Psoas muscle (tissue), 8 donors: ENCODE results near the gene CSN1S1. TPM values are rescaled to one million over a fixed set of nuclear protein-coding genes. Genes with fewer than 3 reads are reported as not detected.

Experiments
- ATAC-seq, 4 donors: fragments of 200-7000 bp; cut with Tn5 transposase; one replicate each; pipeline ENCODE4 v1.9.1; 2020; ENCODE audit warnings: moderate library complexity in 3 of 4, mild to moderate bottlenecking in 2 of 4
- DNase-seq, 2 donors: peaks; one replicate each; pipeline ENCODE4 v3.0.0-alpha.2; 2020
- H3K27ac ChIP-seq: fragments of 200-600 bp; one replicate; pipeline ENCODE4 v1.8.0; 2022
- H3K27me3 ChIP-seq, 3 donors: fragments of 200-600 bp in 1 of 3; one replicate each; pipeline versions ENCODE4 v1.6.1 to v1.8.0; 2013 to 2022; ENCODE audit warnings: low read length in 2 of 3, mild to moderate bottlenecking in 2 of 3, moderate library complexity in 1 of 3; ENCODE audit not compliant: insufficient read depth in 3 of 3
- H3K36me3 ChIP-seq, 2 donors: fragments of 200-600 bp in 1 of 2; one replicate each; pipeline versions ENCODE4 v1.6.1 to v1.8.0; 2013 to 2022; ENCODE audit warnings: low read depth in 1 of 2, mild to moderate bottlenecking in 1 of 2, moderate library complexity in 1 of 2; ENCODE audit not compliant: insufficient read depth in 1 of 2
- H3K4me1 ChIP-seq: fragments of 200-600 bp; one replicate; pipeline ENCODE4 v1.8.0; 2022
- H3K4me3 ChIP-seq: fragments of 200-600 bp; one replicate; pipeline ENCODE4 v1.8.0; 2022; ENCODE audit warnings: mild to moderate bottlenecking
- H3K9me3 ChIP-seq: fragments of 200-600 bp; one replicate; pipeline ENCODE4 v1.8.0; 2022
- WGBS, 3 donors: extraction: QIAGEN DNeasy Blood & Tissue Kit; methylation state at CpG; one replicate each; pipeline versions ENCODE4 v1.1.6 to v1.1.7; 2013; 5-methylcytosine and 5-hydroxymethylcytosine counted together
- intact Hi-C, 2 donors: fragments of 100-400 bp; cut with DNase I; formaldehyde crosslinking; loops; one replicate each; pipeline versions ENCODE4 v1.11.0 to v1.14.2; 2022
- polyA plus RNA-seq, 3 donors: library from polyadenylated mRNA; stranded (reverse); fragments of 200-250 nt; gene quantifications; one replicate each; pipeline ENCODE4 v1.2.3, GENCODE V29; 2013
- total RNA-seq, 4 donors: library from RNA; stranded (reverse); fragmentation: NEBNext Ultra II Directional in 2 of 4; extraction: Animal tissue kit (Norgen Biotek cat#: 25700) in 2 of 4; gene quantifications; one replicate each; pipeline versions ENCODE4 v1.2.1 to v1.2.4, GENCODE V29; 2021 to 2023
- TF ChIP-seq, protein P1 (sequence below): fragments of 200-600 bp; IDR thresholded peaks from one replicate; pipeline ENCODE4 v1.8.0; 2022; ENCODE audit warnings: antibody characterized with exemption
- donor health status: healthy with polysubstance abuse.
- donor health status: DM: no; HTN: no; CAD: no; lungs with moderate emphysema.
- donor health status: Bipolar disorder and iron deficiency.
- donor health status: healthy.
- donor health status: DM: yes; HTN: yes; CAD: no.
- donor health status: DM: no; HTN: no; CAD: no.
- donor health status: DM: no; HTN: no; CAD: no.
- donor health status: DM: yes; HTN: yes; CAD: no.

CSN1S1 gene
- total and polyA plus RNA-seq, 7 donors, result not detected

DNA sequence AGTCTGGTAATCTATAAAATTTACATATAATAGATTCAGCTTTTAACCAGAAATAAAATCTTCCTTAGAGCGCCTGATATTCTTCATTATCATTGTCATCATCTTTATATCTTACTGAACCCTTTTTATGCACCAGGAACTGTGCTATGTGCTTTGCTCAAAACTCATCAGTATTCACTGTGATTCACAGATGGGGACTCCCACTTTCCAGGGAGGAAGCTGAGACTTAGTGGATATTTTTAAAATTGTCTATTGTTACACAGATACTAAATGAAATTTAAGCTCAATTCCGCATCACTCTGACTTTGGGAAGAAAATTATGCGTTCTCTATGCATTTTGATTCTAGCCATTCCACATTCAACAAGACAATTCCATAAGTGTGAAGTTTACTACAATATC, 36.1 kb upstream of the CSN1S1 start:
- intact Hi-C loops, result no loop called here
- Histone ChIP-seq H3K36me3 (no peaks in the 10 kb centered on the region), H3K27me3 (no peaks in the 10 kb centered on the region), H3K9me3 (no peaks in the 10 kb centered on the region), H3K27ac (no peak overlapping the region), H3K4me3 (no peak overlapping the region), H3K4me1 (no peaks in the 10 kb centered on the region)
- TF ChIP-seq, protein P1, sequence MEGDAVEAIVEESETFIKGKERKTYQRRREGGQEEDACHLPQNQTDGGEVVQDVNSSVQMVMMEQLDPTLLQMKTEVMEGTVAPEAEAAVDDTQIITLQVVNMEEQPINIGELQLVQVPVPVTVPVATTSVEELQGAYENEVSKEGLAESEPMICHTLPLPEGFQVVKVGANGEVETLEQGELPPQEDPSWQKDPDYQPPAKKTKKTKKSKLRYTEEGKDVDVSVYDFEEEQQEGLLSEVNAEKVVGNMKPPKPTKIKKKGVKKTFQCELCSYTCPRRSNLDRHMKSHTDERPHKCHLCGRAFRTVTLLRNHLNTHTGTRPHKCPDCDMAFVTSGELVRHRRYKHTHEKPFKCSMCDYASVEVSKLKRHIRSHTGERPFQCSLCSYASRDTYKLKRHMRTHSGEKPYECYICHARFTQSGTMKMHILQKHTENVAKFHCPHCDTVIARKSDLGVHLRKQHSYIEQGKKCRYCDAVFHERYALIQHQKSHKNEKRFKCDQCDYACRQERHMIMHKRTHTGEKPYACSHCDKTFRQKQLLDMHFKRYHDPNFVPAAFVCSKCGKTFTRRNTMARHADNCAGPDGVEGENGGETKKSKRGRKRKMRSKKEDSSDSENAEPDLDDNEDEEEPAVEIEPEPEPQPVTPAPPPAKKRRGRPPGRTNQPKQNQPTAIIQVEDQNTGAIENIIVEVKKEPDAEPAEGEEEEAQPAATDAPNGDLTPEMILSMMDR, result no peak
- ATAC-seq, result no peak
- DNase-seq, result no peak
- 80 to 93% (median 91%) methylated on average over 3 of the region's 3 CpGs for WGBS, 3 donors

DNA sequence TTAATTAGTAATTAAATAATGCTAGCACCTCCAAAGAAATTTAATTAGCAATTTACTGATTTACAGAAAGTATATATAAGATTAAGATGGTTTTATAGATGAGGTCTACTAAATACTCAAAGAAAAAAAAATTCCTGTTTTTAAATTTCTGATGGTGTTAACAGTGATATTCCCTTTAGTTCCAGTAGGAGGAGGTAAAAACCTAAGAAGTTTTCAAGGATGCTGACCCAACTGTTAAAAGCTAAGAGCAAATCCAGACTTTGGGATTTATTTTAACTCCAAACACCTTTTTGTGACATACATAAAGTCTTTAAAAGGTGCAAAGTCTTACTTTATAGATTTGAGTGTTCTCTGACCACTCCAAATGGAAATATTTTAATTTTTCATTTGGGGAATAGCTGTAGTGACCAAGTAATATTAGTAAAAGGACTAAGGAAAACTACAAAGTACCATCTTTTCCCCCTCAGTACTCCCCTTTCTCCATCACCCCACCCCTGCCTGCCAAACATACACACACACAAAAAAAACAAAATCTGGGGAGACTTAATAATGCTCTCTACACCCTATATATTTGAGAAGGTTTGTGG, 34.2 kb upstream of the CSN1S1 start:
- TF ChIP-seq, protein P1, result no peak
- intact Hi-C loops, result no loop called here
- no peak overlapping the region for H3K27ac ChIP-seq
- no peak for ATAC-seq
- H3K4me3 ChIP-seq, result no peak overlapping the region
- H3K36me3 ChIP-seq, result no peaks in the 10 kb centered on the region
- no peaks in the 10 kb centered on the region for H3K9me3 ChIP-seq
- no peaks in the 10 kb centered on the region for H3K4me1 ChIP-seq
- DNase-seq, result no peak
- no peaks in the 10 kb centered on the region for H3K27me3 ChIP-seq

DNA sequence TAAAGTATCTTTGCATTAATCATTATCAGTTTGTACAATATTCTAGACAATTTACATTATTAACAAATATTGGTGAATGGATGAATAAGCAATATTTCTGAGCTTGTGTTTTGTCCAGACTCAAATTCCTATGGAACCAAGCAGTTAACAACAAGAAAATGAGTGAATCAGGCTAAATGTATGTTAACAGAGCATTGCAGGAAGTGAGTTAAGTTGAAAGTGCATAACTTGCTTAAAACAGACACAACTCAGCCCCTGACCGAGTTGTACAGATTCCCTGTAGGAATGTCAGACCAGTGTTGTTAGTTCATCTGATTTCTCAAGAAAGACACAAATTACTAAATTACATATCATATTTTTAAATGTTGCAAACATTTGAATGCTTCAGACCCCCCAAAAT, 23.7 kb upstream of the CSN1S1 start:
- Histone ChIP-seq H3K36me3 (no peaks in the 10 kb centered on the region), H3K27me3 (no peaks in the 10 kb centered on the region), H3K9me3 (no peaks in the 10 kb centered on the region), H3K4me3 (no peak overlapping the region), H3K4me1 (no peaks in the 10 kb centered on the region), H3K27ac (no peak overlapping the region)
- 49 to 59% (median 59%) methylated on average over 1 of the region's 1 CpG for WGBS, 3 donors
- TF ChIP-seq, protein P1, result no peak
- DNase-seq (no peak), ATAC-seq (no peak)
- intact Hi-C loops, result no loop called here

DNA sequence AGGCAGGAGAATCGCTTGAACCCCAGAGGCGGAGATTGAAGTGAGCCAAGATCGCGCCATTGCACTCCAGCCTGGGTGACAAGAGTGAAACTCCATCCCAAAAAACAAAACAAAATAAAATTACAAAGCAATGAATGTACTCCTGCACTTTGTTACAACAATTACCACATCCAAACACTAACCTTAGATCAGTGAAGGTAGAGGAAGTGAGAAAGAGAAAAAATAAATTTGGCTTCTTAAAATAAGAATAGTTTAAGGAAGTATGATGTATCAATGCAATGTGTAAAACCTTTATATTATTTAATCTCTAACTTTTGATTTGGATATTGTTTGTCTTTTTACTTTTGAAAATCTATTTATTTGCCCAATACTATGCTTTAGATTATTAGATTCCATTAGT, 21.7 kb upstream of the CSN1S1 start:
- intact Hi-C loops, result no loop called here
- Histone ChIP-seq H3K4me3 (no peak overlapping the region), H3K9me3 (no peaks in the 10 kb centered on the region), H3K27ac (no peak overlapping the region), H3K4me1 (no peaks in the 10 kb centered on the region), H3K36me3 (no peaks in the 10 kb centered on the region), H3K27me3 (no peaks in the 10 kb centered on the region)
- TF ChIP-seq, protein P1, result no peak
- DNase-seq (no peak), ATAC-seq (no peak)
- WGBS, 3 donors, result 88 to 99% (median 92%) methylated on average over 4 of the region's 4 CpGs
